Measurements from ENCODE around the gene THNSL1.
"Not testable (repeated sequence)": the region's sequence is repeated elsewhere in the genome, so short reads cannot be mapped to it uniquely, and the experiment has no call there.

Gene THNSL1

GRCh38 chr10:25016376-25017153 is at the start of gene THNSL1:
THNSL1 (plus strand) TSS chr10:25016612; CDS start chr10:25023224, 6,612 bp downstream.
- peak; percentile 98 for DNase-seq

- no peak for DNase-seq
These were observed 49.4 kb upstream of the THNSL1 start for GRCh38 chr10:24966962-24967481.

GRCh38 chr10:24968349-24968748 is 48.1 kb upstream of the THNSL1 start:
- DNase-seq, result no peak

GRCh38 chr10:24968951-24969350 is 47.5 kb upstream of the THNSL1 start:
- not testable (repeated sequence) for DNase-seq

GRCh38 chr10:24969841-24970281 is 46.6 kb upstream of the THNSL1 start:
- no peak for DNase-seq

GRCh38 chr10:24971374-24971773 is 45.0 kb upstream of the THNSL1 start:
- DNase-seq, result no peak

- no peak for DNase-seq
These were observed 43.2 kb upstream of the THNSL1 start for GRCh38 chr10:24973163-24973562.

GRCh38 chr10:24974976-24975375 is 41.4 kb upstream of the THNSL1 start:
- no peak for DNase-seq

- no peak for DNase-seq
These were observed 36.7 kb upstream of the THNSL1 start for GRCh38 chr10:24979685-24980084.

GRCh38 chr10:24981161-24981710 is 35.2 kb upstream of the THNSL1 start:
- no peak for DNase-seq

GRCh38 chr10:24982319-24983112 is 33.9 kb upstream of the THNSL1 start:
- DNase-seq, result no peak

GRCh38 chr10:24983130-24983529 is 33.3 kb upstream of the THNSL1 start:
- DNase-seq, result no peak

GRCh38 chr10:24983946-24984345 is 32.5 kb upstream of the THNSL1 start:
- DNase-seq, result no peak

GRCh38 chr10:24984906-24985305 is 31.5 kb upstream of the THNSL1 start:
- no peak for DNase-seq

GRCh38 chr10:24988831-24989640 is 27.4 kb upstream of the THNSL1 start:
- no peak for DNase-seq

- no peak for DNase-seq
These were observed 26.5 kb upstream of the THNSL1 start for GRCh38 chr10:24989867-24990266.

GRCh38 chr10:24991298-24991697 is 25.1 kb upstream of the THNSL1 start:
- DNase-seq, result no peak

- DNase-seq, result no peak
These were observed 23.8 kb upstream of the THNSL1 start for GRCh38 chr10:24992512-24993133.

- no peak for DNase-seq
These were observed 23.0 kb upstream of the THNSL1 start for GRCh38 chr10:24993237-24993958.

GRCh38 chr10:24995072-24995471 is 21.3 kb upstream of the THNSL1 start:
- DNase-seq, result no peak

- DNase-seq, result no peak
These were observed 18.4 kb upstream of the THNSL1 start for GRCh38 chr10:24998044-24998443.

All from activated CD8-positive, alpha-beta memory T cell treated with anti-CD3 and anti-CD28 coated beads, Interleukin-2, amount 50 U/mL, for 4 hours (primary cell).